Sigmoid colon (tissue), 7 donors: ENCODE data around the gene XBP1. TPM values are rescaled to one million over a fixed set of nuclear protein-coding genes. Genes with fewer than 3 reads are reported as not detected.
A peak's percentile ranks its signal among the peaks of the same experiment; 100 is the strongest.

Experiments
- DNase-seq: peaks from one replicate; pipeline ENCODE4 v3.0.0-alpha.2; 2019
- H3K27ac ChIP-seq, 4 donors: fragments of 200-600 bp; sonication (generic); one replicate each; pipeline ENCODE4 v1.5.1; 2016 to 2019; ENCODE audit warnings: mild to moderate bottlenecking in 1 of 4
- H3K27me3 ChIP-seq, 3 donors: fragments of 200-600 bp; sonication (generic); one replicate each; pipeline ENCODE4 v1.5.1; 2019; ENCODE audit warnings: mild to moderate bottlenecking in 1 of 3
- H3K36me3 ChIP-seq, 4 donors: fragments of 200-600 bp; sonication (generic); one replicate each; pipeline ENCODE4 v1.5.1; 2016 to 2019
- H3K4me1 ChIP-seq, 4 donors: fragments of 200-600 bp; sonication (generic); one replicate each; pipeline ENCODE4 v1.5.1; 2017 to 2019
- H3K4me3 ChIP-seq, 4 donors: fragments of 200-600 bp; sonication (generic); one replicate each; pipeline ENCODE4 v1.5.1; 2017 to 2019; ENCODE audit warnings: mild to moderate bottlenecking in 2 of 4, moderate library complexity in 1 of 4
- H3K9me3 ChIP-seq, 4 donors: fragments of 200-600 bp in 3 of 4; sonication (generic) in 3 of 4; one replicate each; pipeline versions ENCODE4 v1.5.1 to v1.6.1; 2013 to 2019
- EP300 ChIP-seq, 4 donors: sonication (generic); formaldehyde crosslinking; IDR thresholded peaks; one replicate each; pipeline ENCODE4 v1.6.1; 2017; ENCODE audit warnings: antibody characterized with exemption in 4 of 4
- POLR2A ChIP-seq, 2 donors: fragments of 450-650 bp; IDR thresholded peaks; one replicate each; pipeline ENCODE4 v1.6.1; 2016; ENCODE audit warnings: antibody characterized with exemption in 2 of 2, mild to moderate bottlenecking in 2 of 2, moderate library complexity in 2 of 2
- POLR2AphosphoS5 ChIP-seq, 4 donors: sonication (generic); formaldehyde crosslinking; IDR thresholded peaks; one replicate each; pipeline ENCODE4 v1.6.1; 2017; ENCODE audit warnings: antibody characterized with exemption in 4 of 4
- WGBS, 2 donors: extraction: QIAGEN DNeasy Blood & Tissue Kit; methylation state at CpG; one replicate each; pipeline ENCODE4 v1.1.7; 2013; 5-methylcytosine and 5-hydroxymethylcytosine counted together
- intact Hi-C: fragments of 100-400 bp; cut with DNase I; formaldehyde crosslinking; loops from one replicate; pipeline ENCODE4 v1.15.1; 2023
- polyA plus RNA-seq, 3 donors: library from polyadenylated mRNA; stranded (reverse); fragments of 200-250 nt; gene quantifications; one replicate each; pipeline ENCODE4 v1.2.3, GENCODE V29; 2013
- total RNA-seq, 4 donors: library from RNA; depleted of rRNA; stranded (reverse); fragments of >200 nt; gene quantifications; one replicate each; pipeline ENCODE4 v1.1.0, GENCODE V29; 2016
- TF ChIP-seq, protein P1 (sequence below), 4 experiments: fragments of 450-650 bp in 3 of 4; fragments of 200-600 bp in 1 of 4; IDR thresholded peaks; one replicate each; pipeline ENCODE4 v1.5.1; 2016 to 2019; ENCODE audit warnings: antibody characterized with exemption in 4 of 4, mild to moderate bottlenecking in 3 of 4, moderate library complexity in 2 of 4
- donor health status: healthy with polysubstance abuse.
- donor health status: Bipolar disorder and iron deficiency.
- donor health status: healthy.

The XBP1 gene
- total and polyA plus RNA-seq, 7 donors: 76.7 to 134 (median 106) TPM

- Histone ChIP-seq H3K27me3 (no peaks in the 10 kb centered on the region), H3K9me3 (no peaks in the 10 kb centered on the region), H3K4me1 (peaks cover 0 to 80% (median 56%) of the 10 kb centered on the region in 4 donors), H3K36me3 (peaks cover 0 to 64% (median 11%) of the 10 kb centered on the region in 4 donors), H3K4me3 (no peak overlapping the region), H3K27ac (peak overlapping the region in 3 of 4 donors; percentile 18 to 67 (median 22))
- TF ChIP-seq, protein P1, sequence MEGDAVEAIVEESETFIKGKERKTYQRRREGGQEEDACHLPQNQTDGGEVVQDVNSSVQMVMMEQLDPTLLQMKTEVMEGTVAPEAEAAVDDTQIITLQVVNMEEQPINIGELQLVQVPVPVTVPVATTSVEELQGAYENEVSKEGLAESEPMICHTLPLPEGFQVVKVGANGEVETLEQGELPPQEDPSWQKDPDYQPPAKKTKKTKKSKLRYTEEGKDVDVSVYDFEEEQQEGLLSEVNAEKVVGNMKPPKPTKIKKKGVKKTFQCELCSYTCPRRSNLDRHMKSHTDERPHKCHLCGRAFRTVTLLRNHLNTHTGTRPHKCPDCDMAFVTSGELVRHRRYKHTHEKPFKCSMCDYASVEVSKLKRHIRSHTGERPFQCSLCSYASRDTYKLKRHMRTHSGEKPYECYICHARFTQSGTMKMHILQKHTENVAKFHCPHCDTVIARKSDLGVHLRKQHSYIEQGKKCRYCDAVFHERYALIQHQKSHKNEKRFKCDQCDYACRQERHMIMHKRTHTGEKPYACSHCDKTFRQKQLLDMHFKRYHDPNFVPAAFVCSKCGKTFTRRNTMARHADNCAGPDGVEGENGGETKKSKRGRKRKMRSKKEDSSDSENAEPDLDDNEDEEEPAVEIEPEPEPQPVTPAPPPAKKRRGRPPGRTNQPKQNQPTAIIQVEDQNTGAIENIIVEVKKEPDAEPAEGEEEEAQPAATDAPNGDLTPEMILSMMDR (IDR thresholded peaks at IDR 0.05): no peak
- no peak for TF ChIP-seq EP300 (IDR thresholded peaks at IDR 0.05)
- no peak for TF ChIP-seq POLR2AphosphoS5 (IDR thresholded peaks at IDR 0.05)
- no peak for TF ChIP-seq POLR2A (IDR thresholded peaks at IDR 0.05)
- WGBS, 2 donors: 69 to 84% methylated on average over 5 of the region's 5 CpGs
- DNase-seq: no peak
- intact Hi-C loops: no loop called here
These were observed 20.5 kb downstream of the XBP1 start for GRCh38 chr22:28779833-28780232.

DNA sequence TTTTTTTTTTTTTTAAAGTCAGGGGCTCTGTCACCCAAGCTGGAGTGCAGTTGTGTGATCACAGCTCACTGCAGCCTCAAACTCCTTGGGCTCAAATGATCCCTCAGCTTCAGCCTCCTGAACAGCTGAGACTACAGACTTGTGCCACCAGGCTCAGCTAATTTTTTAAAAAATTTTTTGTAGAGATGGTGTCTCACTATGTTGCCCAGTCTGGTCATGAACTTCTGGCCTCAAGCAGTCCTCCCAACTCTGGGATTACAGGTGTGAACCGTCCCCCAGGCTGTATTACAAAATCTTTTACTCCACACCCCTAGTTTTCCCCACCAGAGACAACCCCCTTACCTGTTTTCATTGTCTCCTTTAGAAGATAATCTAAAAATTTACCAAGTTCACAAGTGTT is 26.0 kb downstream of the XBP1 start:
- Histone ChIP-seq H3K27me3 (no peaks in the 10 kb centered on the region), H3K4me1 (peaks cover 0 to 52% (median 32%) of the 10 kb centered on the region in 4 donors), H3K27ac (peak overlapping the region in 2 of 4 donors; percentile 99 to 100), H3K9me3 (no peaks in the 10 kb centered on the region), H3K4me3 (no peak overlapping the region), H3K36me3 (peaks cover 0 to 31% (median 0%) of the 10 kb centered on the region in 4 donors)
- intact Hi-C loops: no loop called here
- TF ChIP-seq POLR2AphosphoS5 (IDR thresholded peaks at IDR 0.05): no peak
- no peak for TF ChIP-seq POLR2A (IDR thresholded peaks at IDR 0.05)
- no peak for TF ChIP-seq EP300 (IDR thresholded peaks at IDR 0.05)
- TF ChIP-seq, protein P1 (IDR thresholded peaks at IDR 0.05): no peak
- no peak for DNase-seq
- WGBS, 2 donors: 91 to 93% methylated on average over 1 of the region's 1 CpG

DNA sequence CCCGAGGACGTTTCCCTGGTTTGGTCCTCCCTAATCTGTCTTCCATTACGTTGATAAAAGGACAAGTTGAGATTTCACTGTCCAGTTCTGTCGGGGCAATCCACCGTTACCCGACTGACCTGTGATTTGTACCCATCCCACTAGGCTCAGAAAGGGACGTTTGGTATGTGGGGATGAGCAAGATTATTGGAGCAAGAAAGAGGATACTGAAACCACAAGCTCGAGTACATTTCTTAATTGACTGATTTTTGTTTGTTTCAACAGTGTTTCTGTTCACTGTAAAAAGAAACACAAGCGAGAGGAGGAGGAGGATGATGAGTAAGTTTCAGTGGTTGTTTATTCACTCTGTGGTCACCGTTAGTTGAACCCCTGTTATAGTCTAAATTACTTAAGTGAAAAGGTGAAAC is 26.9 kb downstream of the XBP1 start:
- Histone ChIP-seq H3K4me1 (peaks cover 0 to 42% (median 27%) of the 10 kb centered on the region in 4 donors), H3K4me3 (peak overlapping the region; percentile 63 to 99 (median 95)), H3K36me3 (peaks cover 0 to 31% (median 0%) of the 10 kb centered on the region in 4 donors), H3K27me3 (no peaks in the 10 kb centered on the region), H3K27ac (peak overlapping the region; percentile 97 to 100 (median 100)), H3K9me3 (peaks cover 0 to 4% (median 0%) of the 10 kb centered on the region in 4 donors)
- DNase-seq: no peak
- TF ChIP-seq POLR2AphosphoS5 (IDR thresholded peaks at IDR 0.05) (no peak), EP300 (IDR thresholded peaks at IDR 0.05) (no peak), POLR2A (IDR thresholded peaks at IDR 0.05) (no peak)
- TF ChIP-seq, protein P1 (IDR thresholded peaks at IDR 0.05): no peak
- intact Hi-C loops: loop anchor here (1.0 to 2.0 kb wide), 2 partner anchors 26 to 31 kb away; partner anchors contain the start of gene HSCB
- 0 to 1% methylated on average over 10 of the region's 10 CpGs for WGBS, 2 donors

DNA sequence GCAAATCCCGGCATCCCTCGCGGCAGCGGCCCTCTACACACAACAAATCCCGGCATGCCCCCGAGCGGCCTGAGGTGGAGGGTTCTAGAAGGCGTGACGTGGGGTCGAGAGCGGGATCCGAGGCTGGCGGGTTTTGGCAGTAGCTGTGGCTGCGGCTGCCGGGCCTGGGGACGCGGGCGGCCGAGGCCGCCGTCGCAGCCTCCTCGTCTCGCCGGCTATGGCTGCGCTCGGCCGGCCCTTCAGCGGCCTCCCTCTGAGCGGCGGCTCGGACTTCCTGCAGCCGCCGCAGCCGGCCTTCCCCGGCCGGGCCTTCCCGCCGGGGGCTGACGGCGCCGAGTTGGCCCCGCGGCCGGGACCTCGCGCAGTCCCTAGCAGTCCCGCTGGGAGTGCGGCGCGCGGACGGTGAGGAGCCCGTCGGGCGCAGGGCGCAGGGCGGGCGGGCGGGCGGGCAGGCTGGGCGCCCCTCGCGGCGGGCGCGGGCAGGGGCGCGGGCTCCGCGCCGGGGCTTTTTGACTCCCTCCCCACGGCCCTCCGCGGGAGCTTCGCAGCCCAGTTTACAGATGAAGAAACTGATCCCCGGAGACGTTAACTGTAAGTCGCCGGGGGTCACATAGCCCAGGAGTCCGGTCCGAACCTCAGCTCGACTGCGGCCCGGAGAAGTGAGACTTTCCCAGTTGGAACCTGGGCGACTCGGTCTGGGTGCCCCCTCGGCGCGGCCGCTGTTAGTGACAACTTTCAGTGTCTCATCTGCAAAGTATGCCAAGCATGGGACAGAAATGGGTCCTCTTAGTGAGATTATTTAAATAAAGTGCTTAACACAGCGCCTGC is 27.5 kb downstream of the XBP1 start, which contains the start of gene CCDC117:
TSS of gene CCDC117 (plus strand) at position 63 of the 828 bp plus-strand sequence. CDS start at position 218, 155 bp downstream.
- Histone ChIP-seq H3K4me3 (peak within 1 kb of the TSS; percentile 63 to 99 (median 95)), H3K36me3 (peaks cover 0 to 27% (median 0%) of the 10 kb centered on the region in 4 donors), H3K27me3 (no peaks in the 10 kb centered on the region), H3K4me1 (peaks cover 0 to 36% (median 25%) of the 10 kb centered on the region in 4 donors), H3K27ac (peak within 1 kb of the TSS; percentile 97 to 100 (median 100)), H3K9me3 (peaks cover 0 to 4% (median 0%) of the 10 kb centered on the region in 4 donors)
- 0% methylated on average over 92 of the region's 92 CpGs for WGBS, 2 donors
- intact Hi-C loops: loop anchor here (1.0 to 2.0 kb wide), 2 partner anchors 26 to 30 kb away; partner anchors contain the start of gene HSCB
- peak; percentile 97 for DNase-seq
- TF ChIP-seq, protein P1 (IDR thresholded peaks at IDR 0.05): no peak
- peak; percentile 85 to 97 (median 90) for TF ChIP-seq POLR2AphosphoS5 (IDR thresholded peaks at IDR 0.05)
- peak in 1 of 2 donors; percentile 54 for TF ChIP-seq POLR2A (IDR thresholded peaks at IDR 0.05)
- peak in 1 of 4 donors; percentile 51 for TF ChIP-seq EP300 (IDR thresholded peaks at IDR 0.05)
